Transverse colon (tissue), 4 donors: Measurements from ENCODE around the gene HDLBP. TPM values are rescaled to one million over a fixed set of nuclear protein-coding genes. Genes with fewer than 3 reads are reported as not detected.

Experiments used
- DNase-seq: peaks from one replicate; pipeline ENCODE4 v3.0.0-alpha.2; 2019
- H3K27ac ChIP-seq, 4 donors: fragments of 200-600 bp; sonication (generic); 2 replicates each; pipeline ENCODE4 v1.5.1; 2016 to 2018; ENCODE audit warnings: inconsistent platforms in 4 of 4
- H3K27me3 ChIP-seq: fragments of 200-600 bp; sonication (generic); 2 replicates; pipeline ENCODE4 v1.5.1; 2017; ENCODE audit warnings: inconsistent platforms
- H3K36me3 ChIP-seq, 4 donors: fragments of 200-600 bp; sonication (generic); 2 replicates each; pipeline ENCODE4 v1.5.1; 2017 to 2019; ENCODE audit warnings: inconsistent platforms in 4 of 4
- H3K4me1 ChIP-seq, 4 donors: fragments of 200-600 bp; sonication (generic); 2 replicates each; pipeline ENCODE4 v1.5.1; 2017 to 2020; ENCODE audit warnings: inconsistent platforms in 4 of 4
- H3K4me3 ChIP-seq, 4 donors: fragments of 200-600 bp; sonication (generic); 1 replicate in 1 of 4; 2 replicates in 3 of 4; pipeline versions ENCODE4 v1.5.1 to v1.6.1; 2017 to 2019; ENCODE audit warnings: inconsistent platforms in 4 of 4
- H3K9me3 ChIP-seq, 2 donors: fragments of 200-600 bp; sonication (generic); 2 replicates each; pipeline ENCODE4 v1.5.1; 2017 to 2019; ENCODE audit warnings: inconsistent platforms in 2 of 2
- CTCF ChIP-seq, 5 experiments: fragments of 200-600 bp in 3 of 5; fragments of 450-650 bp in 2 of 5; sonication (generic) in 3 of 5; IDR thresholded peaks; 1 replicate in 2 of 5; 2 replicates in 3 of 5; pipeline ENCODE4 v1.5.1; 2016 to 2017; ENCODE audit warnings: antibody characterized with exemption in 5 of 5, inconsistent platforms in 3 of 5, mild to moderate bottlenecking in 2 of 5, moderate library complexity in 1 of 5
- EP300 ChIP-seq: sonication (generic); formaldehyde crosslinking; IDR thresholded peaks from one replicate; pipeline ENCODE4 v1.6.1; 2017; ENCODE audit warnings: antibody characterized with exemption, low read depth
- POLR2A ChIP-seq: fragments of 450-650 bp; IDR thresholded peaks from one replicate; pipeline ENCODE4 v1.6.1; 2016; ENCODE audit warnings: antibody characterized with exemption, mild to moderate bottlenecking, moderate library complexity
- POLR2AphosphoS5 ChIP-seq, 3 donors: sonication (generic); formaldehyde crosslinking; IDR thresholded peaks; one replicate each; pipeline ENCODE4 v1.6.1; 2016; ENCODE audit warnings: antibody characterized with exemption in 3 of 3
- WGBS, 2 donors: methylation state at CpG; one replicate each; pipeline ENCODE4 v1.1.5; 2018; ENCODE audit warnings: low coverage in 1 of 2; 5-methylcytosine and 5-hydroxymethylcytosine counted together
- in situ Hi-C, 4 donors: fragments of 200-750 bp; cut with MboI; loops; one replicate each; pipeline versions ENCODE4 v1.15.0 to v1.15.1; 2017; ENCODE audit warnings: low sequenced_read_pairs in 3 of 4, low pct_ligation_motif_present in 1 of 4, low pct_unique_long_range_greater_than_20kb in 1 of 4
- intact Hi-C: fragments of 100-400 bp; cut with DNase I; formaldehyde crosslinking; loops from one replicate; pipeline ENCODE4 v1.15.1; 2023; ENCODE audit warnings: low total_unique reads
- total RNA-seq, 4 donors: library from RNA; depleted of rRNA; stranded (reverse); fragments of >200 nt; gene quantifications; one replicate each; pipeline ENCODE4 v1.1.0, GENCODE V29; 2016

The HDLBP gene
- total RNA-seq, 4 donors from 2014 or later = 168 to 1,885 (median 314) TPM

GRCh38 chr2:241263061-241263460 lies 52.4 kb downstream of the HDLBP start:
- in situ Hi-C loops = no loop called here
- Histone ChIP-seq H3K27me3 (no peaks in the 10 kb centered on the region), H3K36me3 (peaks cover 0 to 69% (median 28%) of the 10 kb centered on the region in 4 donors), H3K4me1 (no peaks in the 10 kb centered on the region), H3K4me3 (no peak overlapping the region), H3K27ac (no peak overlapping the region), H3K9me3 (no peaks in the 10 kb centered on the region)
- DNase-seq = no peak
- intact Hi-C loops = no loop called here
- TF ChIP-seq POLR2A = no peak
- TF ChIP-seq CTCF (IDR thresholded peaks at IDR 0.05) = no peak
- TF ChIP-seq POLR2AphosphoS5 (IDR thresholded peaks at IDR 0.05) = no peak
- no peak for TF ChIP-seq EP300
- WGBS, 2 donors = 80 to 91% methylated on average over 2 to 7 of the region's 7 CpGs

DNA sequence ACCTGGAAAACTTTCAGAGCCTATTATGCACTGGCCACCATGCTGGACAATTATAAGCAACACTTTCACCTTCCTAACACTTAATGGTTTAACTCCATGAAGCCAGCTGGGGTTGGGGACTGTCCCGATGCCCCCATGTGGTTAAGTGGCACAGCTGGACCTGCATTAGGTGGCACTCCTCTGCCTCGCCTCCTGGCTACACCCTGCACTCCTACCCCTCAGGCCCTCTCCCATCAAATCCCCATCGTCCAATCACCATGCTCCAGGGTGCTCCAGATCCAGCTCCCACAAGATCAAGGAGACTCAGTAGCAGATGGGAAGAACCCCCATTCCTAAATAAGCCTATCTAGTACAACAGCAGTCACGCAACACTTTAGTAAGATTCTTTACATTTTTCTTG lies 53.8 kb downstream of the HDLBP start:
- no peak overlapping the region for H3K4me3 ChIP-seq

DNA sequence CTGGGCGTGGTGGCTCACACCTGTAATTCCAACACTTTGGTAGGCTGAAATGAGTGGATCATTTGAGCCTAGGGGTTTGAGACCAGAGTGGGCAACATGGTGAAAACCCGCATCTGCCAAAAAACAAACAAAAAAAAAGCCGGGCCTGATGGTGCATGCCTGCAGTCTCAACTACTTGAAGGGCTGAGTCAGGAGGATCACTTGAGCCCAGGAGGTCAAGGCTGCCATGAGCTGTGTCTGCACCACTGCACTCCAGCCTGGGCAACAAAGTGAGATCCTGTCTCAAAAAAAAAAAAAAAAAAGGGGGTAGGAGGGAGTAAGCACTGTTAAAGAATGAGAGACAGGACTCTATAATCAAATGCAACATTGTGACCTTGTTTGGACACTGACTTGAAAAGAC lies 54.6 kb downstream of the HDLBP start:
- Histone ChIP-seq H3K4me1 (no peaks in the 10 kb centered on the region), H3K9me3 (no peaks in the 10 kb centered on the region), H3K36me3 (peaks cover 0 to 81% (median 25%) of the 10 kb centered on the region in 4 donors), H3K4me3 (no peak overlapping the region), H3K27ac (no peak overlapping the region), H3K27me3 (no peaks in the 10 kb centered on the region)
- TF ChIP-seq POLR2AphosphoS5 (IDR thresholded peaks at IDR 0.05) = no peak
- no peak for TF ChIP-seq POLR2A
- no peak for TF ChIP-seq CTCF (IDR thresholded peaks at IDR 0.05)
- no peak for TF ChIP-seq EP300
- DNase-seq = no peak
- 93 to 96% methylated on average over 3 of the region's 3 CpGs for WGBS, 2 donors
- intact Hi-C loops = no loop called here
- in situ Hi-C loops = no loop called here

More for the DNA sequence above, 53.8 kb downstream of the HDLBP start:
- Histone ChIP-seq H3K4me1 (no peaks in the 10 kb centered on the region), H3K36me3 (peaks cover 0 to 80% (median 25%) of the 10 kb centered on the region in 4 donors), H3K9me3 (no peaks in the 10 kb centered on the region), H3K27ac (no peak overlapping the region), H3K27me3 (no peaks in the 10 kb centered on the region)
- WGBS, 2 donors = 86 to 100% methylated on average over 1 to 4 of the region's 4 CpGs
- TF ChIP-seq POLR2AphosphoS5 (IDR thresholded peaks at IDR 0.05) = no peak
- no peak for TF ChIP-seq POLR2A
- in situ Hi-C loops (no loop called here), intact Hi-C loops (no loop called here)
- no peak for DNase-seq

GRCh38 chr2:241258505-241259280 lies 56.8 kb downstream of the HDLBP start:
- in situ Hi-C loops = no loop called here
- H3K36me3 ChIP-seq = peaks cover 0 to 93% (median 34%) of the 10 kb centered on the region in 4 donors
- H3K4me1 ChIP-seq = no peaks in the 10 kb centered on the region
- no peaks in the 10 kb centered on the region for H3K27me3 ChIP-seq
- H3K9me3 ChIP-seq = no peaks in the 10 kb centered on the region
- WGBS, 2 donors = 68 to 76% methylated on average over 8 of the region's 8 CpGs
- no peak overlapping the region for H3K4me3 ChIP-seq
- intact Hi-C loops = no loop called here
- no peak overlapping the region for H3K27ac ChIP-seq
- no peak for DNase-seq
- no peak for TF ChIP-seq POLR2A
- TF ChIP-seq EP300 = no peak
- TF ChIP-seq POLR2AphosphoS5 (IDR thresholded peaks at IDR 0.05) = no peak
- no peak for TF ChIP-seq CTCF (IDR thresholded peaks at IDR 0.05)
